Measurements from ENCODE around the gene TMEM125.
A peak's percentile ranks its signal among the peaks of the same experiment; 100 is the strongest.

Gene TMEM125

DNA sequence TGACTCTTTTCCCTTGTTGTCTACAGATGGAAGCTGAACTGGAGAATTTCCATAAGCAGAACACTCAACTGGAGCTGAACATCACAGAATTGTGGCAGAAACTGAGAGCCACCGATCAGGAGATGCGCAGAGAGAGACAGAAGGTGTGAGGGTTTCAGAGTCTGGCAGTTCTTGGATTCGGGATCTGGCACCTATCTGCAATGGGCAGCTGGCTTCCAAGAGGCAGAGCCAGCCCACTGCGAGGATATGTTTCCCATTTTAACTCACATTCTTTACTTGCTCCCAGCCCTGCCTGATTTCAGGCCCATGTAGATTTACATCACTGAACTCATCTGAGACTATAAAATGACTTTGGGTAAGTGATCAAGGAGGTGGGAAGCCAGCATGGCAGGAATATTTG, 37.3 kb upstream of the TMEM125 start:
- WGBS = 89% methylated on average over 3 of the region's 4 CpGs
- peak overlapping the region in 1 of 2 experiments; percentile 41 for H3K4me3 ChIP-seq (ENCODE audit: insufficient read depth in 1 of 2, low read depth in 1 of 2, low read length in 2 of 2)
- peak overlapping the region in 1 of 2 experiments; percentile 51 for H2BK12ac ChIP-seq (ENCODE audit: low read length in 2 of 2)
- H2BK5ac ChIP-seq (ENCODE audit: low read depth, low read length, poor library complexity, severe bottlenecking) = no peak overlapping the region
- no peak overlapping the region for H2BK15ac ChIP-seq (ENCODE audit: low read depth, poor library complexity, severe bottlenecking)
- H4K8ac ChIP-seq (ENCODE audit: low read length) = peak overlapping the region; percentile 75
- no peak overlapping the region for H3K27ac ChIP-seq (ENCODE audit: low read length, poor library complexity, severe bottlenecking)
- H3K4me1 ChIP-seq (ENCODE audit: control insufficient read depth, insufficient read depth, low read depth, low read length) = peaks cover 2% of the 10 kb centered on the region
- no peak overlapping the region for H2BK120ac ChIP-seq (ENCODE audit: low read depth, low read length)
- H2AFZ ChIP-seq (ENCODE audit: low read depth, low read length) = no peak overlapping the region
- H2AK5ac ChIP-seq (ENCODE audit: low read length, severe bottlenecking) = no peak overlapping the region
- no peaks in the 10 kb centered on the region for H3K9me3 ChIP-seq (ENCODE audit: control insufficient read depth, low read length)
- H3K27me3 ChIP-seq (ENCODE audit: control insufficient read depth in 1 of 2, insufficient read depth in 1 of 2, low read length in 2 of 2) = no peaks in the 10 kb centered on the region
- no peak overlapping the region for H3K4me2 ChIP-seq (ENCODE audit: low read length, poor library complexity, severe bottlenecking)
- no peaks in the 10 kb centered on the region for H3K79me1 ChIP-seq (replicated peaks; ENCODE audit: low read length, poor library complexity, severe bottlenecking)
- peak overlapping the region; percentile 30 for H3K9ac ChIP-seq (ENCODE audit: low read length)
- H3K4ac ChIP-seq (ENCODE audit: low read depth in 1 of 2, low read length in 2 of 2) = no peak overlapping the region
- no peak for DNase-seq
- no peak overlapping the region for H3K23ac ChIP-seq (ENCODE audit: low read length in 2 of 2)
- peak overlapping the region in 1 of 2 experiments; percentile 48 for H3K18ac ChIP-seq (ENCODE audit: low read depth in 1 of 2, low read length in 2 of 2)
- no peak overlapping the region for H3K14ac ChIP-seq (ENCODE audit: low read length in 2 of 2)
- H4K91ac ChIP-seq (ENCODE audit: low read length) = no peak overlapping the region
- no peaks in the 10 kb centered on the region for H3K36me3 ChIP-seq (ENCODE audit: control insufficient read depth in 1 of 2, insufficient read depth in 2 of 2, low read depth in 1 of 2, low read length in 2 of 2)

DNA sequence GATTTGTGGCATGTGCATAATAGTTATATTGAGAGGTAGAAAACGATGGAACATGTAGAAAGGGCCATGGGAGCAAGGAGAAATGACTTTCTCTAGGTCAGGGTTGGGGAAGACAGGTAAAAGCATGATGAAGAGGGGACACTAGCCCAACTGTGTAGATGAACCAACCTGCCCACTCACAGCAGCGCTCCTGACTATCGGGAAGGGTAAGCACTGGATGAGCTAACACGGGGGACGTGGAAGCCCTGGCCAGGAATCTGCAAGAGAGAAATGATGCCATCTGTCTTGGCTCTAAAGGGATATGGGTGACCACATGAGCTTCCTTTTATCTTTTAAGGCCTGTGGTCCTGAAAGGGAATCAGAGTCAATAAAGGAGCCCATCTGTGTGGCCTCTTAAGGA, 36.2 kb upstream of the TMEM125 start:
- no peak overlapping the region for H3K27ac ChIP-seq (ENCODE audit: low read length, poor library complexity, severe bottlenecking)
- no peaks in the 10 kb centered on the region for H3K36me3 ChIP-seq (ENCODE audit: control insufficient read depth in 1 of 2, insufficient read depth in 2 of 2, low read depth in 1 of 2, low read length in 2 of 2)
- no peaks in the 10 kb centered on the region for H3K27me3 ChIP-seq (ENCODE audit: control insufficient read depth in 1 of 2, insufficient read depth in 1 of 2, low read length in 2 of 2)
- 96% methylated on average over 5 of the region's 5 CpGs for WGBS
- H3K9me3 ChIP-seq (ENCODE audit: control insufficient read depth, low read length) = no peaks in the 10 kb centered on the region
- H2AK5ac ChIP-seq (ENCODE audit: low read length, severe bottlenecking) = no peak overlapping the region
- H3K23ac ChIP-seq (ENCODE audit: low read length in 2 of 2) = no peak overlapping the region
- no peak overlapping the region for H3K4me3 ChIP-seq (ENCODE audit: insufficient read depth in 1 of 2, low read depth in 1 of 2, low read length in 2 of 2)
- peaks cover 2% of the 10 kb centered on the region for H3K4me1 ChIP-seq (ENCODE audit: control insufficient read depth, insufficient read depth, low read depth, low read length)
- H2BK15ac ChIP-seq (ENCODE audit: low read depth, poor library complexity, severe bottlenecking) = no peak overlapping the region
- no peak for DNase-seq
- H3K18ac ChIP-seq (ENCODE audit: low read depth in 1 of 2, low read length in 2 of 2) = no peak overlapping the region
- no peak overlapping the region for H4K8ac ChIP-seq (ENCODE audit: low read length)
- no peak overlapping the region for H2BK5ac ChIP-seq (ENCODE audit: low read depth, low read length, poor library complexity, severe bottlenecking)
- no peaks in the 10 kb centered on the region for H3K79me1 ChIP-seq (replicated peaks; ENCODE audit: low read length, poor library complexity, severe bottlenecking)
- no peak overlapping the region for H3K4me2 ChIP-seq (ENCODE audit: low read length, poor library complexity, severe bottlenecking)
- H3K9ac ChIP-seq (ENCODE audit: low read length) = no peak overlapping the region
- H2BK120ac ChIP-seq (ENCODE audit: low read depth, low read length) = no peak overlapping the region
- H3K14ac ChIP-seq (ENCODE audit: low read length in 2 of 2) = no peak overlapping the region
- no peak overlapping the region for H2AFZ ChIP-seq (ENCODE audit: low read depth, low read length)
- no peak overlapping the region for H4K91ac ChIP-seq (ENCODE audit: low read length)
- H3K4ac ChIP-seq (ENCODE audit: low read depth in 1 of 2, low read length in 2 of 2) = no peak overlapping the region
- no peak overlapping the region for H2BK12ac ChIP-seq (ENCODE audit: low read length in 2 of 2)

DNA sequence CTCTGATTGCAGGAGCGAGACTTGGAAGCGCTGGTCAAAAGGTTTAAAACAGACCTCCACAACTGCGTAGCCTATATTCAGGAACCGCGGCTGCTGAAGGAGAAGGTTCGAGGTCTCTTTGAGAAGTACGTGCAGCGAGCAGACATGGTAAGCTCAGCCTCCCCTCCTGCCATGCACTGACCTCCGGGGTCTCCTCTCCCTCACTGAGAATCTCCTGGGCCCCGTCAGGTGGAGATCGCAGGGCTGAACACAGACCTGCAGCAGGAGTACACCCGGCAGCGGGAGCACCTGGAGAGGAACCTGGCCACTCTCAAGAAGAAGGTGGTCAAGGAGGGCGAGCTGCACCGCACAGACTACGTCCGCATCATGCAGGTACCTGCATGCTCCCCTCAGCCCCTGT, 35.5 kb upstream of the TMEM125 start:
- Histone ChIP-seq H2AFZ (ENCODE audit: low read depth, low read length) (no peak overlapping the region), H4K8ac (ENCODE audit: low read length) (peak overlapping the region; percentile 39), H3K14ac (ENCODE audit: low read length in 2 of 2) (no peak overlapping the region), H4K91ac (ENCODE audit: low read length) (no peak overlapping the region), H3K23ac (ENCODE audit: low read length in 2 of 2) (no peak overlapping the region), H3K18ac (ENCODE audit: low read depth in 1 of 2, low read length in 2 of 2) (no peak overlapping the region), H3K9me3 (ENCODE audit: control insufficient read depth, low read length) (no peaks in the 10 kb centered on the region), H2BK15ac (ENCODE audit: low read depth, poor library complexity, severe bottlenecking) (no peak overlapping the region), H3K9ac (ENCODE audit: low read length) (no peak overlapping the region), H3K27ac (ENCODE audit: low read length, poor library complexity, severe bottlenecking) (no peak overlapping the region), H3K79me1 (replicated peaks; ENCODE audit: low read length, poor library complexity, severe bottlenecking) (no peaks in the 10 kb centered on the region), H2AK5ac (ENCODE audit: low read length, severe bottlenecking) (no peak overlapping the region), H3K4me3 (ENCODE audit: insufficient read depth in 1 of 2, low read depth in 1 of 2, low read length in 2 of 2) (no peak overlapping the region), H3K4me1 (ENCODE audit: control insufficient read depth, insufficient read depth, low read depth, low read length) (peaks cover 2% of the 10 kb centered on the region), H2BK12ac (ENCODE audit: low read length in 2 of 2) (no peak overlapping the region), H3K4me2 (ENCODE audit: low read length, poor library complexity, severe bottlenecking) (no peak overlapping the region), H2BK120ac (ENCODE audit: low read depth, low read length) (no peak overlapping the region), H3K27me3 (ENCODE audit: control insufficient read depth in 1 of 2, insufficient read depth in 1 of 2, low read length in 2 of 2) (no peaks in the 10 kb centered on the region), H3K4ac (ENCODE audit: low read depth in 1 of 2, low read length in 2 of 2) (no peak overlapping the region), H3K36me3 (ENCODE audit: control insufficient read depth in 1 of 2, insufficient read depth in 2 of 2, low read depth in 1 of 2, low read length in 2 of 2) (no peaks in the 10 kb centered on the region), H2BK5ac (ENCODE audit: low read depth, low read length, poor library complexity, severe bottlenecking) (no peak overlapping the region)
- no peak for DNase-seq
- WGBS = 99% methylated on average over 17 of the region's 17 CpGs

DNA sequence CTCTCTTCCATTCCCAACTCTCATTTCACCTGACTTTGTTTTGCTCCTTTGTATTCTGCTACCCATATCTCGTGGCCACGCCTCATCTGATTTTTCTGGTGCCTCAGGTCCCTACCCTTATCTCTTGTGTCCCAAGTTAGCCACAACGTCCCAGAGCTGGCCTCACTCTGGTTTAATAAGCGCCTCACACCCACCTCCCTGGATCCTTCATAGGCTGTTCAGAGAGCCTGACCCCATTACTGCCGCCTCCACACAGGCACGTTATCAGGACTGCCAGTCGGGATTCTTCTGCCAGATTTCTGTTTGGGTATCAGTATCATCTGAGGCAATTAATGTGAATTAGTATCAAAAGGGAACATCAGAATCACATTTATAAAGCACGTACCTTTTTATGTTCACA, 34.7 kb upstream of the TMEM125 start:
- Histone ChIP-seq H3K79me1 (replicated peaks; ENCODE audit: low read length, poor library complexity, severe bottlenecking) (no peaks in the 10 kb centered on the region), H3K4ac (ENCODE audit: low read depth in 1 of 2, low read length in 2 of 2) (no peak overlapping the region), H2BK120ac (ENCODE audit: low read depth, low read length) (no peak overlapping the region), H3K4me1 (ENCODE audit: control insufficient read depth, insufficient read depth, low read depth, low read length) (peaks cover 2% of the 10 kb centered on the region), H2AK5ac (ENCODE audit: low read length, severe bottlenecking) (no peak overlapping the region), H3K9ac (ENCODE audit: low read length) (no peak overlapping the region), H3K18ac (ENCODE audit: low read depth in 1 of 2, low read length in 2 of 2) (no peak overlapping the region), H2BK15ac (ENCODE audit: low read depth, poor library complexity, severe bottlenecking) (no peak overlapping the region), H3K4me2 (ENCODE audit: low read length, poor library complexity, severe bottlenecking) (no peak overlapping the region), H2BK12ac (ENCODE audit: low read length in 2 of 2) (no peak overlapping the region), H3K36me3 (ENCODE audit: control insufficient read depth in 1 of 2, insufficient read depth in 2 of 2, low read depth in 1 of 2, low read length in 2 of 2) (no peaks in the 10 kb centered on the region), H3K27ac (ENCODE audit: low read length, poor library complexity, severe bottlenecking) (no peak overlapping the region), H3K9me3 (ENCODE audit: control insufficient read depth, low read length) (no peaks in the 10 kb centered on the region), H3K27me3 (ENCODE audit: control insufficient read depth in 1 of 2, insufficient read depth in 1 of 2, low read length in 2 of 2) (no peaks in the 10 kb centered on the region), H4K91ac (ENCODE audit: low read length) (no peak overlapping the region), H3K14ac (ENCODE audit: low read length in 2 of 2) (no peak overlapping the region), H3K23ac (ENCODE audit: low read length in 2 of 2) (no peak overlapping the region), H2AFZ (ENCODE audit: low read depth, low read length) (no peak overlapping the region), H3K4me3 (ENCODE audit: insufficient read depth in 1 of 2, low read depth in 1 of 2, low read length in 2 of 2) (no peak overlapping the region), H4K8ac (ENCODE audit: low read length) (no peak overlapping the region), H2BK5ac (ENCODE audit: low read depth, low read length, poor library complexity, severe bottlenecking) (no peak overlapping the region)
- 93% methylated on average over 8 of the region's 8 CpGs for WGBS
- no peak for DNase-seq
